Omental fat pad (tissue), 4 donors: ENCODE data around the gene CIDEB. TPM values are rescaled to one million over a fixed set of nuclear protein-coding genes. Genes with fewer than 3 reads are reported as not detected.
A peak's percentile ranks its signal among the peaks of the same experiment; 100 is the strongest.

Source experiments
- ATAC-seq: fragments of 150-250 bp; one replicate; pipeline ENCODE4 v1.9.1; 2016; ENCODE audit warnings: mild to moderate bottlenecking, moderate library complexity; ENCODE audit not compliant: low FRiP score
- DNase-seq: peaks from one replicate; pipeline ENCODE4 v3.0.0-alpha.2; 2019; ENCODE audit warnings: low spot score
- CTCF ChIP-seq, 3 donors: fragments of 450-650 bp; IDR thresholded peaks; one replicate each; pipeline ENCODE4 v1.5.1; 2016 to 2017; ENCODE audit warnings: antibody characterized with exemption in 3 of 3, mild to moderate bottlenecking in 3 of 3, moderate library complexity in 2 of 3
- total RNA-seq, 4 donors: library from RNA; depleted of rRNA; stranded (reverse); fragments of >200 nt; gene quantifications; one replicate each; pipeline ENCODE4 v1.1.0, GENCODE V29; 2016

Gene CIDEB
- total RNA-seq, 4 donors from 2014 or later: 9.1 to 23.8 (median 14.3) TPM

GRCh38 chr14:24272467-24272866 is 35.3 kb downstream of the CIDEB start:
- TF ChIP-seq CTCF (IDR thresholded peaks at IDR 0.05): no peak
- no peak for ATAC-seq
- DNase-seq: no peak

- no peak for TF ChIP-seq CTCF (IDR thresholded peaks at IDR 0.05)
- no peak for DNase-seq
- ATAC-seq: no peak
Observed at GRCh38 chr14:24271834-24272263, 35.9 kb downstream of the CIDEB start.

GRCh38 chr14:24271134-24271833 is 36.5 kb downstream of the CIDEB start, which contains the start of gene RABGGTA:
Gene RABGGTA, minus strand, starts transcription at chr14:24271597. Its CDS starts 482 bp downstream, at chr14:24271115.
- ATAC-seq (peak; percentile 85), DNase-seq (no peak)
- no peak for TF ChIP-seq CTCF (IDR thresholded peaks at IDR 0.05)

- peak; percentile 7 for ATAC-seq
- no peak for TF ChIP-seq CTCF (IDR thresholded peaks at IDR 0.05)
- no peak for DNase-seq
Observed at GRCh38 chr14:24270537-24271133, 37.1 kb downstream of the CIDEB start.

- no peak for TF ChIP-seq CTCF (IDR thresholded peaks at IDR 0.05)
- DNase-seq (no peak), ATAC-seq (no peak)
Observed at GRCh38 chr14:24269910-24270536, 37.8 kb downstream of the CIDEB start.

GRCh38 chr14:24269368-24269767 is 38.4 kb downstream of the CIDEB start:
- DNase-seq (no peak), ATAC-seq (no peak)
- no peak for TF ChIP-seq CTCF (IDR thresholded peaks at IDR 0.05)
